Smooth muscle cell of the brain vasculature (primary cell): ENCODE measurements around the gene UACA.
"Not testable (repeated sequence)": the region's sequence is repeated elsewhere in the genome, so short reads cannot be mapped to it uniquely, and the experiment has no call there.

Source experiments
- DNase-seq: peaks from one replicate; pipeline ENCODE4 v3.0.0-alpha.2; 2012; ENCODE audit warnings: low read depth, low spot score

UACA gene

DNA sequence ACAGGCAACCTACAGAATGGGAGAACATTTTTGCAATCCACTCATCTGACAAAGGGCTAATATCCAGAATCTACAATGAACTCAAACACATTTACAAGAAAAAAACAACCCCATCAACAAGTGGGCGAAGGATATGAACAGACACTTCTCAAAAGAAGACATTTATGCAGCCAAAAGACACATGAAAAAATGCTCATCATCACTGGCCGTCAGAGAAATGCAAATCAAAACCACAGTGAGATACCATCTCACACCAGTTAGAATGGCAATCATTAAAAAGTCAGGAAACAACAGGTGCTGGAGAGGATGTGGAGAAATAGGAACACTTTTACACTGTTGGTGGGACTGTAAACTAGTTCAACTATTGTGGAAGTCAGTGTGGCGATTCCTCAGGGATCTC is 100.3 kb downstream of the UACA start:
- not testable (repeated sequence) for DNase-seq

DNA sequence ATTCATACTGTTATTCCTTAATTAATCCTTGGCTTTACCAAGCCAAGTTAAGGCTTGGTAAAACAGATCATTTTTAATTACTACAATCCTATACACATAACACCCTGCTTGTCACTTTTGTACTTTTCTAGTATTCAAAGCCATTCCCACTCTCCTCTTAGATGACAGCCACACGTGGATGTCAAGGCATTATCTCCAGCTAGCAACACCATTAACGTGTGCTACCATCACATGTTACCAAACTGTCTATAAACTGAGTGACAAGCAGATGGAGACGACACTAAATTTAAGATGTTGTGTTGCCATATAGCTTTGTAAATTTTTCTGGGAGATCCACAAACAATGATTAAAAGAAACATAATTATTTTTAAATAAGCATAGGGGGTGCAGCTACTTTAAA is 103.7 kb downstream of the UACA start:
- no peak for DNase-seq

DNA sequence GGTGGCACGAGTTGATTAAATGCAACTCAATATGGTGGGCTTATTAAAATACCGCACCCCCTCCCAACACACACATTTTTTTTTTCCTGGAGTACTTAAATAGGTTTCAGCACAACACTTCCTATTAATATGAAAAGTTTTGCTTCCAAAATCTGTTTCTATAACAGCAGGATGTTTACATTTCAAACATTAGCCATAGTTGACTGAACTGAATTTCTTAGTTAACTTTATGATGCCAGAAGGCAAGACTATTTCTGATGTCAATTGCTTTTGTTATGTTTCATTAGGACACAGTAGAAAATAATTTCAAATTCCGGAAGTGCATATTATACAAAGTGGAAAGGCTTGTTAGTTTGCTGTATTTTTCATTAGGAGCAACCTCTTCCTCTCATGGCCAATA is 104.7 kb downstream of the UACA start:
- DNase-seq, result no peak

DNA sequence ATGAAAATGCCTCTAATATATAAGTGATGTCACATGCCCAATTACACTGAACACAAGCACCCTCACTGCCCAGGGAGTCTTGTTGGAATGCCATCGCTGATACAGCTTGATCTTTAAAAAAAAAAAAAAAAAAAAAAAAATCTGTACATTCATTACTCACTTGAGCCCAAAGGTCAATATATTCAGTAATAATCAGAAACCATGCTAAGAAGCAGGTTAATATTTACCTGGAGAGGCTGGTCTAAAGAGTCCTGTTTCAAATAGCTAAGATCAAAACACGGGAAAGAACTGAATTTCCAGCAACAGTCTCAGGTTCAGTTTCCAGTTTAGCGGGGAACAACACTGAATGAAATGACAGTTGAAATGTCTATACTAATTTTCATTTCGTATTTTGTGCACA is 109.9 kb downstream of the UACA start:
- no peak for DNase-seq

DNA sequence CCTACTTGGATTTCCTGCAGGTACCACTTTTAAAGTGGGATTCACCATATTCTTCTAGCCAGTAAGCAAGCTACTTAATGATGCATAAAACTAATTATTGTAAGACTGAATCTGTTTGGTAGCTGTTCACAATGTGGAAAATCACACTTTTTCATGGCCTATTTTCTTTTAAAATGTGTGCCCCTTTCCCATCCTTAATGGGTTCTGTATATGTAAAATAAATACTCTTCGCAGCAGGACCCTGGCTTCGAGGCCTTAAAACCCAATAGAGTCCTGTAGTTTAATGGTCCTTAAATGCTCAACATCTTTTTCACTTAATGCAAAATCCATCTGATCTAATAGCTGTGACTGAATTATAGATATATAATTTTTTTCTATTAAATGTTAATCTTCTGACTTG is 111.0 kb downstream of the UACA start:
- DNase-seq, result no peak

DNA sequence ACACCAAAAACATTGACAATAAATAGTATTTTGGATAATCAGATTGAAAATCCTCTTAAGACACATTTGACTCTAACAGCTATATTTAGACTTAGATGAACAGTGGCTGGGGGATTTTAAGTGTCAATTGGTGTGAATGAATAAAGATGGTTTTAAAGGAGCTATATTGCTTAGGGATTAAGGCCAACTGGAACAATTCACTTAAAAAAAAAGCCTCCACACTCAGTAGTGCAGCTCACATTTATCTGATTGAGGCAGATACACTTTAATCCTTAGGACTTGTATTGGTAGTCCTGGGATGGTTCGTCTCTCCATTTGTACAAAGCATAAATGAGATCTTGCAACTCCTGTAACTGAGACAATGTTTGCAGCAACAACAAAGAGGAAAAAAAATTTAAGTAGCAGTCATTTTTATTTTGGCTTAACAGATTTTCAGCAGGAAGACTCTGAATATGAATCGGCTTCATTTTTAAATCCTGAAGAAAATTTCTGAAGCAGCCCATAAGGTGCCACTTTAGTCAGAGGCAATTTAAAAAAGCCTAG is 112.0 kb downstream of the UACA start:
- DNase-seq, result no peak

DNA sequence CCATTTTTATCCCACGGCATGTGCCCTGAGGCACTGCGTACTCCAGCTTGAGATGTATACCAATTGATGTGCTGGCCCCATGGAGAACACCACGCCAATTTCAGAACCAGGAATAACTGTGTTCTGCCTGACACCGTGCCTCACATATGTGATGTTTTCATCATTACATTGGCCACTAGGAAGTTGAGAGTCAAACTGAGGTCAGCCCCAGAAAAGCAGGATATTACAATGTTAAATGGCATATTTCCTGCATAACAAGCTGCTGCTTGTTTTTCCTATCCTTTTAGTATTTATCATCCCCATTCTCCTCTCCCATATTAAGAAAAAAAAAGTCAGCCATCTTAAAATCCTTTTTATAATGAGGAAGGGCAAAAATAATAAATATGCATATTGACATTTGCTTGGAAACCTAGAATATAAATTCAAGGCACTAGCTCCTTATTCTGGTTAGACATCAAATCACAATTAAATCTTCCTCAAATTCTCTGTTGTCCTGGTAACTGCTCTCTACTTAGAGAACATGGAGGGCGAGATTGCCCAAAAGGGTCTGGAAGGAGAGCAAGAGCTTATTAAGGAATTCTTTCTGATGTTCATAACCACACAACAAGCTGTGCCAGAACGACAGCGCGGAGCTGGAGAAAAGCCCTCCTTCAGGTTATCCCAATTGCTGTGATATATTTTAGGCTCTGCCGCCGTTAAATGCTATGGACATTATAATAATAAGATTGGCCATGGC is 112.6 kb downstream of the UACA start:
- DNase-seq, result no peak

DNA sequence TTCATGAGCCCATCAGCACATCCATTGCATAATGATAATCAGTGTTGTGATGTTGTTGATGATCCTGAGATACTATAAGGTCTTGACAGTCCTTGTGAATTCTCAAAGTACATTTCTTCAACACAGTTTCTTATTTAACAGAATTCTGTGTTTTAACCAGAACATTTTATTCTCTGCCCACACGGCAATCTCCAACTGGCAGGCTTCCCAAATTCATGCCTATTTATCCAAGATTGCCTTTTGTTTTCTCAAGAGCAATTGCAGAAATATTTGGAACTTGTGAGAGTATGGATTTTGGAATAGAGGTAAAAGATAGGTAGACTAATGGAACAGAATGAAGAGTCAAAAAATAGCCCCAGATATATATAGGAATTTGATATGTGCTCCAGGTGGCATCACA is 116.0 kb downstream of the UACA start:
- DNase-seq, result no peak

DNA sequence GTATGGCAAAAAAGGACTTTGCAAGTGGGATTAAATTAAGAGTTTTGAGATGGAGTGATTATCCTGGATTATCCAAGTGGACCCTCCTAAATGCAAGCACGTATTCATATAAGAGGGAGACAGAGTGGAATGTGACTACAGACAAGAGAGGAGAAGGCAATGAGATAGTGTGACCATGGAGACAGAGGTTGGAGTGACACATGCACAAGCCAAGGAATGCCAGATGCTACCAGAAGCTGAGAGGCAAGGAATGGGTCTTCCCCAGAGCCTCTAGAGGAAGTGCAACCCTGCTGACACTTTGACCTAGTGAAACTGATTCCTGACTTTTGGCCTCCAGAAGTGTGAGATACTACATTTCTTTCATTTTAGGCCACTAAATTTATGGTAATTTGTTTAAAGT is 117.2 kb downstream of the UACA start:
- DNase-seq, result no peak

DNA sequence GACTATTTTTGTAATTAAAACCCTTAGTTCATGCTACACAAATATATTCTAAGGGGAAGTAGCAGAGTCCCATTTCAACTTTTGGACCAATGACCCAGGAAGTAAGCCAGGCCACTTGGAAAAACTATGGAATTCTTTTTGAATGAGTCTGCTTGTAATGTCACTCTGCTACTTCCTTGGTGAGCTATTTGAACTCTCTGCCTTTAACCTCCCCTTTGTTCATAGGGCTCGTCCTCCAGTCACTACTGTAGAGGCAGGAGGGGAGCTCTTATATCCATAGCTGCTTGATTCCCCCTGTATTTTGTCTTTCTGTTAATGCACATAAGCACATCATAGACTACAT is 119.6 kb downstream of the UACA start:
- DNase-seq, result no peak

DNA sequence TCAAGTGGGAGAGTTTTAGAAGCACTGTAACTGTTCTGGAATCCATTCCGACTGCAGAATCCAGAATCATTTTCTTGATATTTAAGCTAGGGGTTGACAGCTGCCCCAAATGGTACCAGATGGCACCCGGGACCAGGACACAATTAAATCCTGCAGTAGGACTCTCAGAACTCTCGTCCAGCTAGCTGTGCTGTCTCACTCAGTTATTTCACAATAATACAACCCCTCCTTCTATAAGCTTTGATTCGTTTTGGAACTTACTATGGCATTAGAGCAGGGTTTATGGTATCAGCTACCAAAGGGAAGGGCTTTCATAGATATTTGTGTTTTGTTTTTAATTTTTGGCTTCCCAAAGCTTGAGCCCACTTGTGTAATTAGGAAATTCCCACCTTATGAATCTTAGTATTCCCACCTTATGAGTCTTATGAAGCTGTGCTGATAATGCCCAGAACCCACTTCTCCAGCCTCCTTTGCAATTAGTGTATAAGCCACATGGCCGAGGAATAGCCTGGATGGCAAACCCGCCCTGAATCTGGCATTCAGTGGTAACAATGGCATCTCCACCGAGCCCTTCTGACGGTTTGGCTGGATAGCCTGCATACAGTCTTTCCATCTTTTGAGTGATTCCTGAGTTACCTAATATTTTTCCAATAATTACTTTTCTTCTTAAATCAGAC is 120.1 kb downstream of the UACA start:
- DNase-seq, result no peak

DNA sequence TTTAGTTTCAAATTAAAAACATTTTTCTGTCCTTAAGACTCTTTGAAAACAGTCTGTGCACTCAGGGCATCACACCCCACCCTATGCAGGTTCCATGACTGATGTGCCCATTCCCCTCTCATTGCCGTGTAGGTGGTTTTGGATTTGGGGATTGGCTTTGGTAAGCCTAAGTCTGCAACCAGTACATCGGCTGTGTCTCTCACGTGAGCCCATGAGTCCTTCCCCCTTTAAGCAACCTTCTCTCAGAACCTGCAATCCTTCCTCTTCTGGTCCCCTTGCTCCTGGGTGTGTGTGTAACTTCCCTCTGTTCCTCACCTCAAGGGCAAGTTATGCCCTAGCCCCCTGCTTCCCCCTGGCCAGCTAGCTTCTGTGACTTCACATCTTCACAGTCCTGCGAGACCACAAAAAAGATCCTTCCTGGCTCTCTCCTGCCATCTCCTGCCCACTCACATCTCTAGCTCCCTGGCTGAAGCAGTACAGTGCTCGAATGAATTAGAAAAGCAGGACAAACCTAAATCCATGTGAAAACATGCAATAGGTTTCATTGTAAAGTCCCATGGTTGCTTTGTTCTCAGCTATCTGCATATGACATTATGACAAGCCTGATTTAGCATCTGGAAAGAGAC is 126.7 kb downstream of the UACA start:
- DNase-seq, result no peak

DNA sequence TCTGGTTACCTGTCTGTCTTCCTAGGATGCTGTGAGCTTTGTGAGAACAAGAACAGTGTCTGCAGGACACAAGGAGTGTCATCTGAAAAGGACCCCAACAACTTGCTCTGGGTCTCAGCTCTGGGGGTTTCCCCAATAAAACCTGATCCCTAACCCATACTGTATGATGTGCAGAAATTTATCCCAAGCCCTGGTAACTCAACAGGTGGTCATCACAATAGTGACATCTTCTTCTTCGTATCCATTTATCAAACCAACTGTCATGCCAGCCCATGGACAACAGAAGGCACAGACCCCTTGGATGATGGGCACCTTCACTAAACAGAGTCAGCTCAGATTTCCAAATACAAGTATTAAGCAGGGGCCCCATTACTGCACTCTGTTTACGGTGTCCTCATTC is 127.5 kb downstream of the UACA start:
- no peak for DNase-seq

DNA sequence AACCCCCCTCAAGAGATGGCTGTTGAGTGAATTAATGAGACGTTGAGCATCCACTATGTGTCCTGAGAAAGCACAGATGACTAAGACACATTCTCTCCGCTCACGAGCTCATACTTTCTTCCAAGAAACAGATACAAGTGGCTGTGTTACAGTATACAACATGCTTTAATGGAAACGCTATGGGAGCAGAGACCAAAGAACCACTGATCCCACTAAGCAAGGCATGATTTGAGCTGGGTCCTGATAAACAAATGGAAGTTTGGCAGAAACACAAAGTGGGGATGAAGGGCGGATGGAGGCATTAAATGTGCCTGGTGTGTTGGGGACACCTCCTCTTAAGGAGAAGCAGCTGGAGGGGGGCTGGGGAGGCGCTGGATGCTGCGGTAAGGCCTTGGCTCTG is 129.4 kb downstream of the UACA start:
- DNase-seq, result no peak

DNA sequence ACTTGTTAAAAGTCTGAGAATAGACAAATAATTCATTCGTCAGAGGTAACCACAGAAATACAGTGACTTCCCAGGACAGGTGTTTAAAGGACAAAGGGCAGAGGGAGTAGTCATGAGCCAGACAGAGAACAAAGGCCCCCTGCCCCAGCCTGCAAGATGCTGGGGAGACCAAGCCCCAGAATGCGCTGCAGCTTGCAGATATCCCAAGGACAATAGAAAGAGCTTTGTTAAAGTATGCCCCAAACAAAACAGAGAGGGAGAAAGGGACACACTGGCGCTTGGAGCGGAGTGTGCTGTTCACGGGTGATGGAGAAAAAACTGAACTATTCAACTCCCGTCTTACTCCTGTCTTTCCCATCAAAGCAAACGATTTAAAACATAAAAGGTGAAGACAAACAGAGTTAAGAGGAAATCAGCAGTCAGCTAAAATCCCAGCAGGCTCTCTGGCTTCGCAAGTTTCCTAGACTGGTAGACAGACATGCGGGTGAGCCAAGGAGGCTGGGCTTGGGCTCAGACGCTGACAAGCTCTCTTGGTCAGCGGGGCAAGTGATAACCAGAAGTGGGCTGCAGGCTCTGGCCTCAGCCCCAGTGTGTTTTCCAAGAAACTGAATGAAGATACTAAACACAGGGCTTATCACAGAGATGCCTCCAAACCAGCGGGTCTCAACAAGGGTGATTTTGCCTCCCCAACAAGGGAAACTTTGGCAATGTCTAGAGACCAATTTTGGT is 130.1 kb downstream of the UACA start:
- DNase-seq, result no peak

DNA sequence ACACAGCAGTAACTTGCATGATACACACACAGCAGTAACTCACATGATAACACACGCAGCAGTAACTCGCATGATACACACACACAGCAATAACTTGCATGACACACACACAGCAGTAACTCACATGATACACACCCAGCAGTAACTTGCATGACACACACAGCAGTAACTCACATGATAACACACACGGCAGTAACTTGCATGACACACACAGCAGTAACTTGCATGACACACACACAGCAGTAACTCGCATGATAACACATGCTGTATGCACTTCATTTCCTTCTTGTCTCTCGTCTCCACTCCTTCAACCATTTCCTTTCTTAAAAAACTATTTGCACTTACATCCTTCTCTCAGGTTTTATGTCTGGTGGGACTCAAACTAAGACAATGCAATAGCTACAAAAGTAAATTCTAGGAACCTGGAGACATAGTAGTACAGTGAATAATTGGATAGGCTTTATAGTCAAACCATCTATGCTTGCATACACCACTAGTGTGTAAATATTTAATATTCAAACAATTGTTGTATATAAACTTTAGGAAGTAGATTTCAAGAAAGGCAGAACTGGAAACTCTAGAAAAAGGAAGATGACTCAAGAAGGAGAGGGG is 130.8 kb downstream of the UACA start:
- DNase-seq, result no peak

DNA sequence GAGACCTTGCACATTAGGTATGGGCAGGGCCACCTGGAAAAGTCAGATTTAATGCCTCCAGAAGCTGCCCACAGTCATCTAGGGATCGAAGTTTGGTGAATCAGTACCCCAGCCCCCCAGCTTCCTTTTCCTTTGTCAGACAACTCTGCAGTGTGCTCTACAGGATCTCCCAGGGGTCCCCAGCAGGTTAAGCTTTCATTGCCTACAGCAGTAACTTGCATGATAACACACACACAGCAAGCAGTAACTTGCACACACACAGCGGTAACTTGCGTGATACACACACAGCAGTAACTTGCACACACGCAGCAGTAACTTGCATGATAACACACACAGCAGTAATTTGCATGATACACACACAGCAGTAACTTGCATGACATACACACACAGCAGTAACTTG is 131.3 kb downstream of the UACA start:
- DNase-seq, result no peak

DNA sequence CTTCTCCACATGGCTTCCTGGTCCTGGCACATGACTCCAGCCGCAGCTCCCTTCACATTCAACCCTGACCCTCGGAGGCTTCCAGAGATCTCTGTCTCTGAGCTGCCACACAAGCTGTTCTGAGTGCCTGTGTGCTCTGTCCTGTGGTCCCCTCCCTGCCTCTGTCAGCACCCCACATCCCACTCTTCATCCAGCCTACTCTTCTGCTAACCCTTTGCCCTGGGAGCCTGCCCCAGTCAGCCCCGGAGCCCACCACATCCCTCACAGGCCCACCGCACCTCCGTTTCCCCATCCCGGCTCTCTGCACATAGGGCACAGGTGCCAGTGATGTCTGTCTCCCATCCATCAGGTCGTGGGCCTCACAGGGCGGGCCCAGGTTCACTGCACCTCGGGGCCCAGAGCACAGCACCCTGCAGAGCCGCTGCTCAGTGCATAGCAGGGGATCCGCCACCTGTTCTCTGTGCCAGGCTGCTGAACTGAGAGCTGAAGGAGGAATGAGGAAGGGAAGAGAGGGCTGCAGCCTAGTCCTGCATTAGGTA is 133.6 kb downstream of the UACA start:
- no peak for DNase-seq

DNA sequence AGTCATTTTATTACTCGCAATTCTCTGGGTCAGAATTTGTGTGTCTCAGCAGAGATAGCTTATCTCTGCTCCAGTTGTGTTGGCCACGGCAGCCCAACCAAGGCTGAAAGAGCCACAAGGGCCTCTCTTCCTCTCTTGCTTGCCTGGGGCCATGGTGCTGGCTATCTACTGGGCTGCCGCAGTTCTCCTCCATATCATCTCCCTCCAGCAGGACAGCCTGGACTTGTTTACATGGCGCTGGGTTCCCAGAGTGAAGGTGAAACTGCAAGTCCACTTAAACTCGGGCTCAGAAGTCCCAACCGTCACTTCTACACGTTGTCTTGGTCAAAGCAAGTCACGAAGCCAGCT is 134.8 kb downstream of the UACA start:
- no peak for DNase-seq

DNA sequence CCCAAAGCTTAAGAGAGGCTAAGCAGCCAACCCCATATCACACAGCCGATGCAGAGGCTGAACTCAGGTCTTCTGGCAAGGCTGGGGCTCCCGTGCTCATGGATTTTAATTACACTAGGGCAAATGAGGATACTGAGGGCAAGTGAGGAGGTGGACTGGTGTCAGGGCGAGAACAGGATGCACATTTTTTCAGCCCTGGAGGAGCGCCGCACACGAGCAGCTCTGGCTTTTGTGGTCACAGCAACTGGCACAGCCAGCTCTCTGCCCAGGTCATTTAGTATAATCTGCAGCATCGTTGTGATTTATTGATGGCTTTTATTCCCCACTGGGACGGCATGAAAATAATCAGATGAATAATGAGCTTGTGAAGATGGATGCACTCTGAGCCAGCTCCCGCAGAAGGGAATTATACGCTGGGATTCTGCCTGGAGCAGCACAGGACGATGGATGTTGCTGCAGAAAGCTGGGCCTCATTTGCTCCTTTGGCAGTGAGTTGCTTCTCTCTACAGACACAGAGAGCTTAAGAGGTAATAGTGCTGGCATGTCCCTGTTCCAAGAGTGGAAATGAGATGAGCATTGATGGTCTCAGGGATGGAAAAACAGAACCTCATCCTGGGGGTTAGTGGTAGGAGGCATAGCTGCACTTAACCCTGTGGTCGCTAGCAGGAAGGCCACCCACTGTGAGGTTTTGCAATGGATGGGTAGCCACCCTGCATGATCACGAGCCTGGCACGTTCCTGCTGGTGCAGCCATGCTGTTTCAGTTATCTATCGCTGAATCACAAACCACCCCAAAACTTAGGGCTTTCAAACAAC is 135.4 kb downstream of the UACA start:
- DNase-seq, result peak; percentile 81

DNA sequence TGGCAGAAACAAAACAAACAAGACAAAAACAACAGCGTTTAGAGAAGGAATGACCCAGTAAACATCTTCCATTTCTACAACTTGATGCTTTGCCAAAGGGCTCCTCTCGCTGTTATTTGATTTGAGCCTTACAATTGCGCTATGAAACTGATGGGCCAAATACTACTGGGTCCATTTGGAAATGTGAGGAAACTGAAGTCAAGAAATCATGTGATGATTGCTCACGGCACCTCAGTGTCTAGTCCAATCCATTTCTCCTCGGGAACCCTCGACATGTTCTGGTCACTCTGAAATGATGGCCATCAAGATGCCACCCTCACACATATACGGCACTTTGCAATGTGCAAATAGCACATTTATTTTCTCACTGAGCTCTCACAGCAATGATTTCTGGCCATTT is 136.0 kb downstream of the UACA start:
- no peak for DNase-seq
